ENCODE measurements around the gene TINCR. TPM values are rescaled to one million over a fixed set of nuclear protein-coding genes. Genes with fewer than 3 reads are reported as not detected.

Gene TINCR
- total RNA-seq, 1 experiment from 2014 or later = 0.21 TPM

GRCh38 chr19:5514001-5514400 lies 53.8 kb downstream of the TINCR start:
- no peak for DNase-seq (ENCODE audit: unreplicated experiment)
- intact Hi-C loops (cut with micrococcal nuclease) = no loop called here
- no peak overlapping the region for H3K4me3 Mint-ChIP-seq (ENCODE audit: unreplicated experiment)
- H3K4me1 Mint-ChIP-seq (ENCODE audit: insufficient read depth, unreplicated experiment) = no peaks in the 10 kb centered on the region
- ChIA-PET POLR2A (interaction anchor here (0.6 kb wide), 1 partner anchor 29 kb away, joined by 3 read pairs; no protein-coding TSS in a partner anchor), CTCF (interaction anchor here (0.6 kb wide), 1 partner anchor 331 kb away, joined by 3 read pairs; no protein-coding TSS in a partner anchor)
- H3K36me3 Mint-ChIP-seq (ENCODE audit: insufficient read depth, unreplicated experiment) = peaks cover 7% of the 10 kb centered on the region
- peaks cover 10% of the 10 kb centered on the region for H3K27me3 Mint-ChIP-seq (ENCODE audit: insufficient read depth, unreplicated experiment)
- BruUV-seq (replicated peaks) = no TSS peak
- TF ChIP-seq, protein P1, sequence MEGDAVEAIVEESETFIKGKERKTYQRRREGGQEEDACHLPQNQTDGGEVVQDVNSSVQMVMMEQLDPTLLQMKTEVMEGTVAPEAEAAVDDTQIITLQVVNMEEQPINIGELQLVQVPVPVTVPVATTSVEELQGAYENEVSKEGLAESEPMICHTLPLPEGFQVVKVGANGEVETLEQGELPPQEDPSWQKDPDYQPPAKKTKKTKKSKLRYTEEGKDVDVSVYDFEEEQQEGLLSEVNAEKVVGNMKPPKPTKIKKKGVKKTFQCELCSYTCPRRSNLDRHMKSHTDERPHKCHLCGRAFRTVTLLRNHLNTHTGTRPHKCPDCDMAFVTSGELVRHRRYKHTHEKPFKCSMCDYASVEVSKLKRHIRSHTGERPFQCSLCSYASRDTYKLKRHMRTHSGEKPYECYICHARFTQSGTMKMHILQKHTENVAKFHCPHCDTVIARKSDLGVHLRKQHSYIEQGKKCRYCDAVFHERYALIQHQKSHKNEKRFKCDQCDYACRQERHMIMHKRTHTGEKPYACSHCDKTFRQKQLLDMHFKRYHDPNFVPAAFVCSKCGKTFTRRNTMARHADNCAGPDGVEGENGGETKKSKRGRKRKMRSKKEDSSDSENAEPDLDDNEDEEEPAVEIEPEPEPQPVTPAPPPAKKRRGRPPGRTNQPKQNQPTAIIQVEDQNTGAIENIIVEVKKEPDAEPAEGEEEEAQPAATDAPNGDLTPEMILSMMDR (IDR thresholded peaks at IDR 0.05; ENCODE audit: unreplicated experiment) = no peak
- H3K9me3 Mint-ChIP-seq (ENCODE audit: unreplicated experiment) = peaks cover 14% of the 10 kb centered on the region
- H3K27ac Mint-ChIP-seq (ENCODE audit: low read depth, unreplicated experiment) = no peak overlapping the region

- no peak overlapping the region for H3K27ac Mint-ChIP-seq (ENCODE audit: low read depth, unreplicated experiment)
- no TSS peak for BruUV-seq (replicated peaks)
- H3K9me3 Mint-ChIP-seq (ENCODE audit: unreplicated experiment) = peaks cover 14% of the 10 kb centered on the region
- DNase-seq (ENCODE audit: unreplicated experiment) = no peak
- no peak overlapping the region for H3K4me3 Mint-ChIP-seq (ENCODE audit: unreplicated experiment)
- peaks cover 11% of the 10 kb centered on the region for H3K27me3 Mint-ChIP-seq (ENCODE audit: insufficient read depth, unreplicated experiment)
- no peaks in the 10 kb centered on the region for H3K4me1 Mint-ChIP-seq (ENCODE audit: insufficient read depth, unreplicated experiment)
- POLR2A ChIA-PET = no interaction called here
- TF ChIP-seq, protein P1 (IDR thresholded peaks at IDR 0.05; ENCODE audit: unreplicated experiment) = no peak
- intact Hi-C loops (cut with micrococcal nuclease) = no loop called here
- H3K36me3 Mint-ChIP-seq (ENCODE audit: insufficient read depth, unreplicated experiment) = peaks cover 7% of the 10 kb centered on the region
- CTCF ChIA-PET = no interaction called here
Measured at GRCh38 chr19:5512715-5513114, 55.0 kb downstream of the TINCR start.

Other genes with a start within 250 kb of the TINCR start
- gene PTPRS, start 227.1 kb downstream of the TINCR start, total RNA-seq (2022) = 15.0 and 27.1 TPM in 2 replicates
- gene ZNRF4, start 112.5 kb downstream of the TINCR start, total RNA-seq (2022) = not detected in 2 replicates
- gene SAFB2, start 54.8 kb upstream of the TINCR start, total RNA-seq (2022) = 98.6 and 118 TPM in 2 replicates
- gene SAFB, start 55.1 kb upstream of the TINCR start, total RNA-seq (2022) = 135 and 137 TPM in 2 replicates
- gene MICOS13, start 112.6 kb upstream of the TINCR start, total RNA-seq (2022) = 51.5 and 73.0 TPM in 2 replicates
- 4.1 and 5.5 TPM in 2 replicates for gene HSD11B1L, start 113.1 kb upstream of the TINCR start, total RNA-seq (2022)
- gene RPL36, start 122.3 kb upstream of the TINCR start, total RNA-seq (2022) = 1,569 and 1,807 TPM in 2 replicates
- gene LONP1, start 152.2 kb upstream of the TINCR start, total RNA-seq (2022) = 219 and 254 TPM in 2 replicates
- gene CATSPERD, start 152.7 kb upstream of the TINCR start, total RNA-seq (2022) = not detected in 2 replicates
- gene PRR22, start 216.8 kb upstream of the TINCR start, total RNA-seq (2022) = 6.4 and 9.4 TPM in 2 replicates
- 53.5 and 77.6 TPM in 2 replicates for gene DUS3L, start 223.2 kb upstream of the TINCR start, total RNA-seq (2022)
- gene NRTN, start 237.1 kb upstream of the TINCR start, total RNA-seq (2022) = 0.56 and 0.75 TPM in 2 replicates

All from MCF 10A (cell line).